ENCODE measurements around the gene SCCPDH.

GRCh38 chr1:246805135-246805716 is 81.0 kb downstream of the SCCPDH start:
- TF ChIP-seq FOXA1 (IDR thresholded peaks at IDR 0.05) (no peak), FOXM1 (IDR thresholded peaks at IDR 0.05; ENCODE audit: borderline replicate concordance) (no peak), TARDBP (IDR thresholded peaks at IDR 0.05) (no peak), HDGF (IDR thresholded peaks at IDR 0.05; ENCODE audit: borderline replicate concordance) (no peak)

Measured in HEK293T (cell line).